Activated naive CD4-positive, alpha-beta T cell (primary cell): ENCODE results near the gene WBP1.
"Not testable (repeated sequence)": the region's sequence is repeated elsewhere in the genome, so short reads cannot be mapped to it uniquely, and the experiment has no call there.

Experiments
- DNase-seq, 4 experiments: peaks; one replicate each; lab custom pipeline; 2025; lab: John Stamatoyannopoulos, UW

WBP1 gene

GRCh38 chr2:74427551-74427950 is 30.7 kb upstream of the WBP1 start:
- no peak for DNase-seq

GRCh38 chr2:74428675-74429074 is 29.6 kb upstream of the WBP1 start:
- DNase-seq, result no peak

DNA sequence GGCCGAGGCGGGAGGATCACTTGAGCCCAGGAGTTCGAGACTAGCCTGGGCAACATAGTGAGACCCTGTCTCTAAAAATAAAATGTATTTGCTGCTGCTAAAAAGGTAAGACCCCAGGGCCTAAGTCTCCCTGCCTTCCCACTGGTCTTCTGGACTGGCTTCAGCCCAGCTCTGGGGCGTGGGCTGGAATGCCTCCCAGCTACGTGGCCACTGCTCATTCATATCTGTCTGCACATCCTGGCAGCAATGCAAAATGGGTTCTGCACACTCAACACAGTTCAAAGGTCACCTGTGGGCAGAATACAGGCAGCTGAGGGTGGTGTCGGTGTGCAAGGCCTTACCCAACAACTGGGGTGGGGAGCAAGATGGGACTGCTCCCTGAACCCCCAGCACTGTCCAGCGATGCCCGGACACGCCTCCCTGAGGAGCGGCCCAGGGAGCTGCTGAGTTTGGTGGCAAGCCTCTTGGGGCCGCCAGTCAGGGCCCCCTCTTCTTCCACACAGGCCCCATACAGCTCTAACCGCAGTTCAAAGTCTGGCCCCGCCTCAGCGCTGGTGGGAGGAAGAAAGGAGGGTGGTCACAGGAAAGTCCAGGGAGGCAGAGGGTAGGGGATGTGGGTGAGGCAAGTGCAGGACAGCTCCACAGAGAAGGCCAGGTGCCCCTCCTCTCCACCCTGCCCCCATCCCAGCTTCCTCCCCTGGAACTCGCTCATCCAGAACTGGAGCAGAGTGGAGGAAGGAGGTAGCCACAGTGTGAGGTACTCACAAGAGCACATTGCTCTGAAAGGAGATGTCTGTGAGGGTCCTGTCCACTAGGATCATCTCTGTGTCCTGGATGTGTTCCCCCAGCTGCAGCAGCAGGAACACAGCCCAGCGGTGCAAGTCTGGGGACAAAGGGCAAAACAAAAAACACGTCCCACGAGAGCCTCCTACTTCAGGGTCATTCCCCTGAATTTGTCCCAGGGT is 28.5 kb upstream of the WBP1 start:
- DNase-seq, result no peak

DNA sequence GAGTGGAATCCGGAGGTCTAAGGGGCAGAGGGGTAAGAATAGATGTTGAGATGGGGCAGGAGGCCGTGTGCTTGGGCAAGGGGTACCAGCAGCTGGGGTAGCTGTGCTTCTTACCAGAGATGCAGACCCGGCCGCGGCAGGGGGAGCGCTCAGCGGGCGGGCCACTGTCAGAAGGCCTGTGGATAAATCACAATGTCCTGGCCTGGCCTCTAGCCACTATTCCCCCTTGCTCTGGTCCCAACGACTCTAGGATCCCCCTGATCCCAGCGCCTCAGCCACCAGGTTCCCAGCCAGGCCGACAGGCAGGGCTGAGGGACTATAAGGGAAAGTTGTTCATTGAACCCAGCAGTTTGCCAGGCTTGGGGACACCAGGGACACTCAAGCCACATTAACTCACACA is 27.7 kb upstream of the WBP1 start:
- DNase-seq, result no peak

GRCh38 chr2:74436111-74436805 is 22.0 kb upstream of the WBP1 start:
- no peak for DNase-seq

DNA sequence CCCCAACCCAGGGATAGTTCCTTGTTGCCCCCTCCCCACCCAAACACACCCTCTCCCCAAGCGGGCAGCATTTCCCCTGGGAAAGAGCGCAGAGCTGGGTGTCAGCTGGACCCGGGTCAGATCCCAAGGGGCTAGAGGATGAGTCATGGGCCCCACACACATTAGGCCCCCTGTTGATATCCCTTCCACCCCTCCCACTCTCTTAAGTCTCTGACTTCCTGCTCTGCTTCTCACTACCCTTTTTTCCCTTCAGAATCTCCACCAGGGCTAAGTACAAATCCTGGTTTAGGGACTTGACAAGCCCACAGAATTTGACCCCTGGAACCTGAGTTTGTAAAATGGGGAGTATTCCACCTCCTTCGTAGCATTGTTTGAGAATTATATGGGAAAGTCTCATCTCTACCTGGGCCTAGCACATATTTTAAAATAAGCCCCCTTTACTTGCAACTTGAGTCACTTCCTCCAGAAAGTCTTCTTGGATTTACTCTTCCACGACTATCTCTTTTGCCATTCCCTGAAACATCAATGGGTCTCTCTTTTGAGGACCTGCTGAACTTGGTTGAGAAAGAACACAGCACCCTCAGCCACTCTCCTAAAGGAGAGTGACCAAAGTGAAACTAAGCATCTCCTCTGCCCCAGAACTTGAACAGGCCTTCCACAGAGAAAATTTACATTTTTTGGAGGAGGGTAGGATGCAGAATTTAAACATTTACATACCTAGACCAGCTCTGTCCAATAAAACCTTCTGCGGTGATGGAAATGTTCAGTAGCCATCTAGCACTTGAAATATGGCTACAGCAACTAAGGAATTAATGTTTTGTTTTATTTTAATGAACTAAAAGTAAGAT is 21.2 kb upstream of the WBP1 start:
- DNase-seq, result no peak

GRCh38 chr2:74438248-74438647 is 20.0 kb upstream of the WBP1 start:
- DNase-seq, result no peak

- DNase-seq, result no peak
Measured at GRCh38 chr2:74439373-74439772, 18.9 kb upstream of the WBP1 start.

- no peak for DNase-seq
Measured at GRCh38 chr2:74439803-74440377, 18.3 kb upstream of the WBP1 start.

DNA sequence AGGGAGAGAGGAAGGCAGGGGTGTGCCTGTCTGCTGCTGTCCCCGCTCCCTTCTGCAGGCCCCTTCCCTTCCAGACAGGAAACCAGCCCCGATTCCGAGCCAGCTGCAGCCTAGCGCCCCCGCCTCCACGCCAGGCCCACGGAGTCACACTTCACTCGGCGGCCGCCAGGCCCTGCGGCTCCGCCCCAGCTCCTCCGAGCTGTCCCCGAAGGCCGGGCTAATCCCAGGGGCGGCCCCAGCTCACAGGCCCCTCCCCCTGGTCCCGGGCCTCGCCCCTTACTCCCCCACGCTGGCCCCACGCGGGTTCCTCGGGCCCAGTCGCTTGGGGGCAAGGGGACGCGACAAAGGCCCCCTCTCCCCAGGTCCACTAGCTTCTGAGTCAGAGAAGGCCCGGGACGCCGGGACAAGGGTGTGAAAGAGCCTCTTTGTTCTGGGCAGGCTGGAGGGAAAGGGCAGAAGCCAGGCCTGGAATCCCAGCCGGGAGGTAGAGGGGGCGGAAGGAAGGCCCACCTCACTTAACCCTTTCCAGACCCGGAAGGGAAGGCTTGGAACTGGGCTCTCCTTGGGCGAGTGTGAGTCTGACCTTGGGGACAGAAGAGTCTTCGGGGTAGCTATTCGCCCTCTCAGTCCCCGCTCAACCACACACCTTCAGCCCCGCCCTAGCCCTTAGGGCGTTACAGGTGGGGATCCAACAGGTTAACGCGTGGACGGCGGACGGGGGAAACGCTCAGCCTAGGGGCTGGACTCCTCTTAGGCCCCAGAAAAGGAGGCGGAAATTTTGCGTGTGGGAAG is 17.7 kb upstream of the WBP1 start:
- DNase-seq, result peak in 1 of 4 experiments; percentile 18

DNA sequence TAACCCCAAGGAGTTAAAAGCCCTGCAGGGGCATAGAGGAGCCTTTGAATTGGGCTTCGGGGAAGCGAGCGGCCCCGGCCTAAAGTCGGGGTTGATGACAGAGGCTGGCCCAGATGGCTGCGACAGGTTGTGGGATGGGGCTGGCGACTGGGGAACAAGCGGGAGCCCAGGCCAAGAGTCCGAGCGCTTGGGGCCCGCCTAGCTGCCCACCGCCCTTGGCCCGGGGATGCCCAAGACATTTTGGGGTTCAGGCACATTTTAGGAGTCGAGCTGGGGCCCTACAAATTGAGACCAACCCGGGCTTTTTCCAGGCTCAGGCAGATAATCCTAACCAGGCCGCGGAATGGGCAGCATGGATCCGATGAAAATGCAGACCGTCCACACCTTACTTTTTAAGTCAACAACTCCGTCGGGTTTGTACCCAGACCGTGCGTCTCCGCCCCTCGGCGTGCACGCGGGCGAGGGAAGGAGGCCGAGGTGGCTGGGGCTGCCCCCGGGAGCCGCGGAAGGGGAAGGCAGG is 17.0 kb upstream of the WBP1 start:
- no peak for DNase-seq

GRCh38 chr2:74441690-74442482 is 16.4 kb upstream of the WBP1 start, which contains the start of gene RTKN:
RTKN (minus strand) TSS chr2:74441937; CDS start chr2:74441816, 121 bp downstream.
- no peak for DNase-seq

- DNase-seq, result not testable (repeated sequence)
Measured at GRCh38 chr2:74442483-74443297, 15.5 kb upstream of the WBP1 start.

GRCh38 chr2:74444498-74445318 is 13.5 kb upstream of the WBP1 start:
- no peak for DNase-seq

DNA sequence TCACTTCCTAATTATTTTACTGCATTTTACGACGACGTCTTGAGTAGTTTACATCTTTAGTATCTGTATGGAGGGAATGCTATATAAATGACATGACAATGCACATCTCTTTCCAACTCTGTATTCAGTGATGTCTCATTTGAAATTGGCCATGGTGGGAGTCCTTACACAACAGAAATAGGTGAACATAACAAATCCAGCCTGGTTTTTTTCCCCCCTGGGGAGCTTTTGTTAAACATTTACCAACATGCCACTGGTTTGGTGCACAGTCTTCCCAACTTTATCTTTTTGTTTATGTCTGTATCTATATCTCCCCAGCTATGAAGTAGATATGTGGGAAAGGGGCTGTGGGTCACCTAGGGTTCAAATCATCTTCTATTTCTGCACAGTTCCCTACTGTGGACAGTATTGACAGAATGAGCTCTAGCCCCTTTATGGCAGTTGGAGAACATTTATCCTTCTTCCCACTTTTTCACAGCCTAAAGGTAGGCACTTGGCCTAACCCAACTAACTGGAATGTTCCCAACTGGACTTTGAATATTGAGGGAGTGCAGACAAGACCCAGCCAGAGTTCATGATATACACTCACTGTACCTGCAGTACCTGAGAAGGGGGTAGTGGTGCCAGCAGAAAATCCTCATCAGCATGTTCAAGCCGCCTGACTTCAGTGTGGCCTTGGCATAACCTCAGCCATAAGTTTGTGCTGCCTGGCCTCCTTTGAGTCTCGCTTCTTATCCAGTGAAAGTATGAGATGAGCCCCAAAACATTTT is 10.8 kb upstream of the WBP1 start:
- DNase-seq, result no peak

DNA sequence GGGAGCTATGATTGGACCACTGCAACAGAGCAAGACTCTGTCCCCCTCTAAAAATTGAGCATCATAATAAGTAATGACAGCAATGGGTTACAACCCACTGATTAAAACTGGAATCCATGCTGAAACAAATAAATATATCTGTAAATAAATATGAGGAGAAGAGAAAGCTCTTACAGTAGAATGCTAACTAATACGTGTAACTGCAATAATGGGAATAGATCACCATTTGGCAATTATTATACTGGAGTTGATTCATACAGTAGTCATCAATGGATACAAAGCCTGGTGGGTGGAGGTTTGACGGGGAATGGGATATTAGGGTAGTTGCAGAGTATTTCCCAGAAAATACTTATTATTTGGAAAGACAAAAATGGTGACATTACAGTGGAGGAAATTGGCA is 9.5 kb upstream of the WBP1 start:
- DNase-seq, result no peak

GRCh38 chr2:74450570-74451190 is 7.6 kb upstream of the WBP1 start:
- DNase-seq, result no peak
